Fibroblast of lung (primary cell): Measurements from ENCODE around the gene DPH6. TPM values are rescaled to one million over a fixed set of nuclear protein-coding genes. Genes with fewer than 3 reads are reported as not detected.
A peak's percentile ranks its signal among the peaks of the same experiment; 100 is the strongest.
"Not testable (repeated sequence)": the region's sequence is repeated elsewhere in the genome, so short reads cannot be mapped to it uniquely, and the experiment has no call there.

Source experiments
- DNase-seq, 2 donors: peaks; one replicate each; pipeline versions ENCODE4 v3.0.0 to v3.0.0-alpha.2; 2010; ENCODE audit warnings: low read depth in 2 of 2
- H2AFZ ChIP-seq: 2 replicates; pipeline ENCODE4 v1.5.1; 2012; ENCODE audit warnings: low read length, control low read depth, inconsistent platforms
- H3K27ac ChIP-seq: 2 replicates; pipeline ENCODE4 v1.5.1; 2011; ENCODE audit warnings: low read length, control low read depth; ENCODE audit not compliant: insufficient read depth
- H3K27me3 ChIP-seq: 2 replicates; pipeline ENCODE4 v1.5.1; 2011; ENCODE audit warnings: mild to moderate bottlenecking, low read length; ENCODE audit not compliant: control insufficient read depth, insufficient read depth
- H3K36me3 ChIP-seq: 2 replicates; pipeline ENCODE4 v1.5.1; 2011; ENCODE audit warnings: low read length; ENCODE audit not compliant: control insufficient read depth, insufficient read depth
- H3K4me1 ChIP-seq: 2 replicates; pipeline ENCODE4 v1.5.1; 2011; ENCODE audit warnings: low read length; ENCODE audit not compliant: control insufficient read depth, insufficient read depth; ENCODE audit errors: extremely low read depth
- H3K4me2 ChIP-seq: 2 replicates; pipeline ENCODE4 v1.5.1; 2011; ENCODE audit warnings: low read length, control low read depth; ENCODE audit not compliant: insufficient read depth; ENCODE audit errors: extremely low read depth
- H3K4me3 ChIP-seq, 4 experiments: fragments of 200-600 bp in 1 of 4; sonication (generic) in 1 of 4; replicated peaks in 1 of 4; 2 replicates each; pipeline ENCODE4 v1.5.1; 2011 to 2016; ENCODE audit warnings: low read length in 4 of 4, low read depth in 3 of 4, mild to moderate bottlenecking in 3 of 4, control low read depth in 2 of 4, inconsistent platforms in 1 of 4, mixed read lengths in 1 of 4; ENCODE audit not compliant: insufficient read depth in 1 of 4; ENCODE audit errors: control extremely low read depth in 1 of 4
- H3K79me2 ChIP-seq: 2 replicates; pipeline ENCODE4 v1.5.1; 2012; ENCODE audit warnings: mild to moderate bottlenecking, low read length, inconsistent platforms; ENCODE audit not compliant: control insufficient read depth, insufficient read depth
- H3K9ac ChIP-seq: 2 replicates; pipeline ENCODE4 v1.5.1; 2011; ENCODE audit warnings: mild to moderate bottlenecking, low read length, control low read depth; ENCODE audit not compliant: insufficient read depth
- H3K9me3 ChIP-seq: 2 replicates; pipeline ENCODE4 v1.5.1; 2012; ENCODE audit warnings: low read depth, low read length; ENCODE audit not compliant: control insufficient read depth, insufficient read depth
- H4K20me1 ChIP-seq: 2 replicates; pipeline ENCODE4 v1.5.1; 2011; ENCODE audit warnings: low read length; ENCODE audit not compliant: control insufficient read depth, insufficient read depth; ENCODE audit errors: extremely low read depth
- CTCF ChIP-seq, 2 donors: IDR thresholded peaks in 1 of 2; conservative IDR thresholded peaks in 1 of 2; 1 replicate in 1 of 2; 2 replicates in 1 of 2; pipeline ENCODE4 v1.5.1; 2011 to 2012; ENCODE audit warnings: low read length in 2 of 2, control low read depth in 1 of 2, inconsistent platforms in 1 of 2, low read depth in 1 of 2, mild to moderate bottlenecking in 1 of 2
- EZH2 ChIP-seq: IDR thresholded peaks from 2 replicates; pipeline ENCODE4 v1.5.1; 2012; ENCODE audit warnings: low read length, control low read depth, mild to moderate bottlenecking; ENCODE audit errors: missing control alignments
- polyA plus RNA-seq, 2 donors: library from polyadenylated mRNA; depleted of rRNA in 1 of 2; stranded (reverse) in 1 of 2; unstranded in 1 of 2; fragments of >200 nt; gene quantifications; 2 replicates each; pipeline ENCODE4 v1.2.1, GENCODE V29; 2011 to 2012; ENCODE audit warnings: missing spikeins in 1 of 2
- total RNA-seq: library from RNA; depleted of rRNA; stranded (reverse); fragments of >200 nt; gene quantifications from 2 replicates; pipeline ENCODE4 v1.2.1, GENCODE V29; 2014

DPH6 gene
- total and polyA plus RNA-seq, 2 donors (not counting 1 experiment from before 2014, with no cell fraction given): 9.7 to 13.5 TPM

GRCh38 chr15:35444557-35445204 is 101.3 kb downstream of the DPH6 start:
- H3K9me3 ChIP-seq: no peaks in the 10 kb centered on the region
- H2AFZ ChIP-seq: no peak overlapping the region
- no peaks in the 10 kb centered on the region for H4K20me1 ChIP-seq
- no peaks in the 10 kb centered on the region for H3K27me3 ChIP-seq
- H3K4me1 ChIP-seq: peaks cover 2% of the 10 kb centered on the region
- H3K4me2 ChIP-seq: no peak overlapping the region
- peak; percentile 87 to 88 for TF ChIP-seq CTCF (conservative IDR thresholded peaks at IDR 0.05 in 1 of 2, IDR thresholded peaks at IDR 0.05 in 1 of 2; ENCODE audit: low read depth in 1 of 2, low read length in 2 of 2)
- TF ChIP-seq EZH2: no peak
- H3K79me2 ChIP-seq: no peaks in the 10 kb centered on the region
- H3K9ac ChIP-seq: no peak overlapping the region
- no peak overlapping the region for H3K27ac ChIP-seq
- H3K36me3 ChIP-seq: no peaks in the 10 kb centered on the region
- DNase-seq: peak; percentile 52 to 77
- H3K4me3 ChIP-seq: no peak overlapping the region

- H3K9me3 ChIP-seq: no peaks in the 10 kb centered on the region
- no peaks in the 10 kb centered on the region for H3K27me3 ChIP-seq
- no peak overlapping the region for H3K4me3 ChIP-seq
- H3K27ac ChIP-seq: no peak overlapping the region
- no peaks in the 10 kb centered on the region for H3K79me2 ChIP-seq
- TF ChIP-seq CTCF (conservative IDR thresholded peaks at IDR 0.05 in 1 of 2, IDR thresholded peaks at IDR 0.05 in 1 of 2; ENCODE audit: low read depth in 1 of 2, low read length in 2 of 2) (no peak), EZH2 (no peak)
- no peak overlapping the region for H2AFZ ChIP-seq
- H3K9ac ChIP-seq: no peak overlapping the region
- no peak overlapping the region for H3K4me2 ChIP-seq
- DNase-seq: peak in 1 of 2 donors; percentile 7
- peaks cover 2% of the 10 kb centered on the region for H3K4me1 ChIP-seq
- H4K20me1 ChIP-seq: no peaks in the 10 kb centered on the region
- no peaks in the 10 kb centered on the region for H3K36me3 ChIP-seq
These were observed 102.6 kb downstream of the DPH6 start for GRCh38 chr15:35443376-35443775.

GRCh38 chr15:35442742-35443141 is 103.2 kb downstream of the DPH6 start:
- Histone ChIP-seq H3K4me2 (no peak overlapping the region), H3K9me3 (no peaks in the 10 kb centered on the region), H2AFZ (no peak overlapping the region), H3K4me3 (no peak overlapping the region), H3K79me2 (no peaks in the 10 kb centered on the region), H3K9ac (no peak overlapping the region), H3K27ac (no peak overlapping the region), H3K4me1 (peaks cover 2% of the 10 kb centered on the region), H3K36me3 (no peaks in the 10 kb centered on the region), H3K27me3 (no peaks in the 10 kb centered on the region), H4K20me1 (no peaks in the 10 kb centered on the region)
- peak in 1 of 2 donors; percentile 18 for DNase-seq
- TF ChIP-seq EZH2 (no peak), CTCF (conservative IDR thresholded peaks at IDR 0.05 in 1 of 2, IDR thresholded peaks at IDR 0.05 in 1 of 2; ENCODE audit: low read depth in 1 of 2, low read length in 2 of 2) (no peak)

GRCh38 chr15:35441279-35441678 is 104.7 kb downstream of the DPH6 start:
- not testable (repeated sequence) for H3K9ac ChIP-seq, H3K9me3 ChIP-seq

More at GRCh38 chr15:35441279-35441678, 104.7 kb downstream of the DPH6 start:
- not testable (repeated sequence) for H3K27ac ChIP-seq, H3K4me3 ChIP-seq, DNase-seq, H3K4me2 ChIP-seq, H3K36me3 ChIP-seq, H3K79me2 ChIP-seq, H4K20me1 ChIP-seq, H3K27me3 ChIP-seq, H3K4me1 ChIP-seq, H2AFZ ChIP-seq
